GM19397 (cell line): ENCODE results near the gene CCNF.

Source experiments
- ATAC-seq: cut with Tn5 transposase; IDR thresholded peaks from one replicate; pipeline ENCODE4 v1.9.1; 2021; ENCODE audit warnings: mild to moderate bottlenecking, moderate library complexity; ENCODE audit not compliant: unreplicated experiment

Gene CCNF

GRCh38 chr16:2483939-2484897 is 55.0 kb downstream of the CCNF start:
- ATAC-seq: no peak

- no peak for ATAC-seq
Observed at GRCh38 chr16:2484898-2485508, 55.8 kb downstream of the CCNF start.

GRCh38 chr16:2485811-2486507 is 56.7 kb downstream of the CCNF start:
- no peak for ATAC-seq

GRCh38 chr16:2486645-2487516 is 57.6 kb downstream of the CCNF start:
- ATAC-seq: peak; percentile 73

- ATAC-seq: no peak
Observed at GRCh38 chr16:2487517-2487842, 58.2 kb downstream of the CCNF start.

GRCh38 chr16:2487903-2488531 is 58.8 kb downstream of the CCNF start:
- no peak for ATAC-seq

GRCh38 chr16:2489581-2489980 is 60.3 kb downstream of the CCNF start:
- ATAC-seq: no peak

- ATAC-seq: no peak
Observed at GRCh38 chr16:2490190-2491105, 61.2 kb downstream of the CCNF start.

GRCh38 chr16:2492292-2492691 is 63.0 kb downstream of the CCNF start:
- no peak for ATAC-seq

GRCh38 chr16:2493605-2494004 is 64.4 kb downstream of the CCNF start:
- ATAC-seq: no peak

GRCh38 chr16:2494616-2495015 is 65.4 kb downstream of the CCNF start:
- no peak for ATAC-seq

- no peak for ATAC-seq
Observed at GRCh38 chr16:2495041-2495440, 65.8 kb downstream of the CCNF start.

- ATAC-seq: no peak
Observed at GRCh38 chr16:2496223-2497115, 67.2 kb downstream of the CCNF start.

- no peak for ATAC-seq
Observed at GRCh38 chr16:2497116-2497630, 67.9 kb downstream of the CCNF start.

- ATAC-seq: no peak
Observed at GRCh38 chr16:2497695-2498484, 68.6 kb downstream of the CCNF start.

GRCh38 chr16:2498531-2499253 is 69.4 kb downstream of the CCNF start:
- ATAC-seq: no peak

GRCh38 chr16:2499454-2499853 is 70.2 kb downstream of the CCNF start:
- no peak for ATAC-seq
